Measurements from ENCODE around the gene OCEL1.

- TF ChIP-seq, protein P1, sequence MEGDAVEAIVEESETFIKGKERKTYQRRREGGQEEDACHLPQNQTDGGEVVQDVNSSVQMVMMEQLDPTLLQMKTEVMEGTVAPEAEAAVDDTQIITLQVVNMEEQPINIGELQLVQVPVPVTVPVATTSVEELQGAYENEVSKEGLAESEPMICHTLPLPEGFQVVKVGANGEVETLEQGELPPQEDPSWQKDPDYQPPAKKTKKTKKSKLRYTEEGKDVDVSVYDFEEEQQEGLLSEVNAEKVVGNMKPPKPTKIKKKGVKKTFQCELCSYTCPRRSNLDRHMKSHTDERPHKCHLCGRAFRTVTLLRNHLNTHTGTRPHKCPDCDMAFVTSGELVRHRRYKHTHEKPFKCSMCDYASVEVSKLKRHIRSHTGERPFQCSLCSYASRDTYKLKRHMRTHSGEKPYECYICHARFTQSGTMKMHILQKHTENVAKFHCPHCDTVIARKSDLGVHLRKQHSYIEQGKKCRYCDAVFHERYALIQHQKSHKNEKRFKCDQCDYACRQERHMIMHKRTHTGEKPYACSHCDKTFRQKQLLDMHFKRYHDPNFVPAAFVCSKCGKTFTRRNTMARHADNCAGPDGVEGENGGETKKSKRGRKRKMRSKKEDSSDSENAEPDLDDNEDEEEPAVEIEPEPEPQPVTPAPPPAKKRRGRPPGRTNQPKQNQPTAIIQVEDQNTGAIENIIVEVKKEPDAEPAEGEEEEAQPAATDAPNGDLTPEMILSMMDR (IDR thresholded peaks at IDR 0.05): peak; percentile 84
- no peak for TF ChIP-seq ZFX (IDR thresholded peaks at IDR 0.05; ENCODE audit: borderline replicate concordance)
Measured at GRCh38 chr19:17235300-17235970, 9.4 kb downstream of the OCEL1 start.

Measured in 22Rv1 (cell line).